PC-3 (cell line): ENCODE data around the gene SENP6. TPM values are rescaled to one million over a fixed set of nuclear protein-coding genes. Genes with fewer than 3 reads are reported as not detected.

Experiments used
- ATAC-seq: fragments of 200-7000 bp; cut with Tn5 transposase; 2 replicates; pipeline ENCODE4 v1.9.1; 2020; ENCODE audit warnings: mild to moderate bottlenecking, moderate library complexity
- BruUV-seq: library from RNA; stranded (reverse); fragments of 400-500 nt; replicated peaks from 2 replicates; lab custom pipeline; 2021; lab: Mats Ljungman, UMichigan
- CTCF ChIA-PET: fragments of 300-600 bp; sonication (Branson Sonifier 250); formaldehyde crosslinking; loops from one replicate; lab custom pipeline; 2022; ENCODE audit warnings: antibody characterized with exemption; lab: Charles Lee
- POLR2A ChIA-PET: fragments of 300-600 bp; sonication (Branson Sonifier 250); formaldehyde crosslinking; loops from one replicate; lab custom pipeline; 2022; ENCODE audit warnings: antibody characterized with exemption; ENCODE audit not compliant: unreplicated experiment; lab: Charles Lee
- DNase-seq: peaks from one replicate; pipeline ENCODE4 v3.0.0-alpha.2; 2015
- H2AFZ ChIP-seq: fragments of 300-600 bp; sonication (generic); 2 replicates; pipeline ENCODE4 v1.6.0; 2016; ENCODE audit warnings: antibody characterized with exemption, low read length
- H3F3A ChIP-seq: fragments of 300-600 bp; sonication (generic); one replicate; pipeline ENCODE4 v1.6.0; 2017; ENCODE audit warnings: antibody characterized with exemption, low read length, control low read depth, mild to moderate bottlenecking; ENCODE audit not compliant: unreplicated experiment
- H3K27ac ChIP-seq: fragments of 300-600 bp; sonication (generic); 2 replicates; pipeline ENCODE4 v1.5.1; 2016; ENCODE audit warnings: mild to moderate bottlenecking, low read length
- H3K27me3 ChIP-seq: fragments of 300-600 bp; sonication (generic); 2 replicates; pipeline ENCODE4 v1.6.1; 2016; ENCODE audit warnings: low read length, mixed read lengths
- H3K36me3 ChIP-seq: fragments of 300-600 bp; sonication (generic); 2 replicates; pipeline ENCODE4 v1.6.1; 2016; ENCODE audit warnings: low read depth, mixed run types, low read length, mixed read lengths
- H3K4me1 ChIP-seq: fragments of 300-600 bp; sonication (generic); 2 replicates; pipeline ENCODE4 v1.5.1; 2016; ENCODE audit warnings: low read length; ENCODE audit not compliant: insufficient read depth
- H3K4me2 ChIP-seq: fragments of 300-600 bp; sonication (generic); 2 replicates; pipeline ENCODE4 v1.6.0; 2016; ENCODE audit warnings: low read length
- H3K4me3 ChIP-seq: fragments of 300-600 bp; sonication (generic); 2 replicates; pipeline ENCODE4 v1.5.1; 2016; ENCODE audit warnings: mild to moderate bottlenecking, low read length, mixed read lengths
- H3K79me2 ChIP-seq: fragments of 300-600 bp; sonication (generic); 2 replicates; pipeline ENCODE4 v1.6.1; 2017; ENCODE audit warnings: low read length, mixed read lengths
- H3K9ac ChIP-seq: fragments of 300-600 bp; sonication (generic); 2 replicates; pipeline ENCODE4 v1.6.0; 2016; ENCODE audit warnings: mild to moderate bottlenecking, low read length
- H3K9me2 ChIP-seq: fragments of 300-600 bp; sonication (generic); replicated peaks from 2 replicates; pipeline ENCODE4 v1.6.1; 2016; ENCODE audit warnings: mixed run types, low read length, mixed read lengths
- H3K9me3 ChIP-seq: fragments of 300-600 bp; sonication (generic); 2 replicates; pipeline ENCODE4 v1.6.1; 2016; ENCODE audit warnings: low read length, mixed read lengths
- H4K20me1 ChIP-seq: fragments of 300-600 bp; sonication (generic); 2 replicates; pipeline ENCODE4 v1.6.1; 2016; ENCODE audit warnings: low read length, mixed read lengths
- EZH2 ChIP-seq: fragments of 300-600 bp; sonication (generic); IDR thresholded peaks from one replicate; pipeline ENCODE4 v1.6.1; 2017; ENCODE audit warnings: antibody characterized with exemption, mild to moderate bottlenecking, low read length; ENCODE audit not compliant: unreplicated experiment
- EZH2phosphoT487 ChIP-seq: fragments of 300-600 bp; sonication (generic); IDR thresholded peaks from 2 replicates; pipeline ENCODE4 v1.6.1; 2018; ENCODE audit warnings: mild to moderate bottlenecking, antibody characterized with exemption, low read length, borderline replicate concordance
- intact Hi-C: fragments of 100-400 bp; cut with micrococcal nuclease; formaldehyde crosslinking; loops from 2 replicates; pipeline ENCODE4 v1.9.0; 2023
- total RNA-seq: library from RNA; depleted of rRNA; stranded (reverse); fragments of >200 nt; gene quantifications from 2 replicates; pipeline ENCODE4 v1.2.3, GENCODE V29; 2014; rRNA removed
- TF ChIP-seq, protein P1 (sequence below): fragments of 300-600 bp; sonication (generic); conservative IDR thresholded peaks from 2 replicates; pipeline ENCODE4 v1.5.1; 2017; ENCODE audit warnings: antibody characterized with exemption, low read depth, mild to moderate bottlenecking, low read length

The SENP6 gene
- total RNA-seq, 1 experiment from 2014 or later, result 36.3 TPM

DNA sequence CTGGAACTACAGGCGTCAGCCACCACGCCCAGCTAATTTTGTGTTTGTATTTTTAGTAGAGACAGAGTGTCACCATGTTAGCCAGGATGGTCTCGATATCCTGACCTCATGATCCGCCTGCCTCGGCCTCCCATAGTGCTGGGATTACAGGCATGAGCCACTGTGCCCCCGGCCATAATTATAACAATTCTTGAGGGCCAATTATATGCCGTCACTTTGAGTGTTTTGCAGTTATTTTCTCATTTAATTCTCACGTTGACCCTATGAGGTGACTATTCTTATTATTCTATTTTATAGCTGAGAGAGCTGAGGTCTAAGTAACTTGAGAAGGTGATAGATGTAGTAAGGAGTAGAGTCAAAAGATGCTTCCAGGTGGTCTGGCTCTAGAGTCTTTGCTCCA lies 160.4 kb downstream of the SENP6 start:
- intact Hi-C loops, result no loop called here
- Histone ChIP-seq H3K4me2 (no peak overlapping the region), H3K9me2 (no peaks in the 10 kb centered on the region), H3K9me3 (no peaks in the 10 kb centered on the region), H3F3A (no peaks in the 10 kb centered on the region), H3K4me3 (no peak overlapping the region), H3K4me1 (no peaks in the 10 kb centered on the region), H4K20me1 (no peaks in the 10 kb centered on the region), H3K36me3 (no peaks in the 10 kb centered on the region), H3K27me3 (no peaks in the 10 kb centered on the region), H3K27ac (no peak overlapping the region), H3K9ac (no peak overlapping the region), H3K79me2 (peaks cover 58% of the 10 kb centered on the region), H2AFZ (no peak overlapping the region)
- no TSS peak for BruUV-seq
- DNase-seq, result no peak
- ChIA-PET POLR2A (no interaction called here), CTCF (no interaction called here)
- no peak for ATAC-seq
- no peak for TF ChIP-seq EZH2
- no peak for TF ChIP-seq EZH2phosphoT487
- TF ChIP-seq, protein P1, sequence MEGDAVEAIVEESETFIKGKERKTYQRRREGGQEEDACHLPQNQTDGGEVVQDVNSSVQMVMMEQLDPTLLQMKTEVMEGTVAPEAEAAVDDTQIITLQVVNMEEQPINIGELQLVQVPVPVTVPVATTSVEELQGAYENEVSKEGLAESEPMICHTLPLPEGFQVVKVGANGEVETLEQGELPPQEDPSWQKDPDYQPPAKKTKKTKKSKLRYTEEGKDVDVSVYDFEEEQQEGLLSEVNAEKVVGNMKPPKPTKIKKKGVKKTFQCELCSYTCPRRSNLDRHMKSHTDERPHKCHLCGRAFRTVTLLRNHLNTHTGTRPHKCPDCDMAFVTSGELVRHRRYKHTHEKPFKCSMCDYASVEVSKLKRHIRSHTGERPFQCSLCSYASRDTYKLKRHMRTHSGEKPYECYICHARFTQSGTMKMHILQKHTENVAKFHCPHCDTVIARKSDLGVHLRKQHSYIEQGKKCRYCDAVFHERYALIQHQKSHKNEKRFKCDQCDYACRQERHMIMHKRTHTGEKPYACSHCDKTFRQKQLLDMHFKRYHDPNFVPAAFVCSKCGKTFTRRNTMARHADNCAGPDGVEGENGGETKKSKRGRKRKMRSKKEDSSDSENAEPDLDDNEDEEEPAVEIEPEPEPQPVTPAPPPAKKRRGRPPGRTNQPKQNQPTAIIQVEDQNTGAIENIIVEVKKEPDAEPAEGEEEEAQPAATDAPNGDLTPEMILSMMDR, result no peak

DNA sequence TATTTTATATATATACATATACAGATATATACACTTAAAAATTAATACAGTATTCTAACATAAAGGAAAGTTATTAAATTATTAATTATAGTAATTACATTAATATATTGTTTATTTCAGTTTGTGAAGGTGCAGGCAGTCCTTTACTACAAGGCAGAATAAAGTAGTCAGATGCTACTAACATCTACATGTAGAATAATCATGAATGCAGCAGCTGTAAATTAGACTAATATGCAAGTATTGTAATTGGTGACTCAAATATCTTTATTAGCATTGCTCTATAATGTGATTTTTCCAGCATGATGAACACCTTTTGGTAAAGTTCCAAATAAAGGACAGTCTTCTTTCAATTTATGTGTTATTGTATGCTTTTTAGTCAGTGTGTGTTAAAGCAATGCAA lies 164.7 kb downstream of the SENP6 start:
- H3K79me2 ChIP-seq, result peaks cover 30% of the 10 kb centered on the region
- DNase-seq, result no peak

More for the DNA sequence above, 164.7 kb downstream of the SENP6 start:
- no peak overlapping the region for H3K9ac ChIP-seq
- H3K27me3 ChIP-seq, result no peaks in the 10 kb centered on the region
- TF ChIP-seq EZH2phosphoT487 (no peak), EZH2 (no peak)
- TF ChIP-seq, protein P1, result no peak
- H3K9me3 ChIP-seq, result no peaks in the 10 kb centered on the region
- ChIA-PET CTCF (no interaction called here), POLR2A (no interaction called here)
- no peaks in the 10 kb centered on the region for H3K36me3 ChIP-seq
- H2AFZ ChIP-seq, result no peak overlapping the region
- H3F3A ChIP-seq, result no peaks in the 10 kb centered on the region
- H3K27ac ChIP-seq, result no peak overlapping the region
- intact Hi-C loops, result no loop called here
- H3K4me1 ChIP-seq, result no peaks in the 10 kb centered on the region
- H3K9me2 ChIP-seq, result no peaks in the 10 kb centered on the region
- H3K4me2 ChIP-seq, result no peak overlapping the region
- H4K20me1 ChIP-seq, result no peaks in the 10 kb centered on the region
- no TSS peak for BruUV-seq
- no peak overlapping the region for H3K4me3 ChIP-seq
- no peak for ATAC-seq

Other genes starting within 250 kb of the SENP6 start
- gene FILIP1, start 108.1 kb upstream of the SENP6 start, total RNA-seq, result not detected in 2 replicates
- gene MYO6, start 147.4 kb downstream of the SENP6 start, total RNA-seq, result 10.2 and 13.8 TPM in 2 replicates